ENCODE measurements around the gene EP400. TPM values are rescaled to one million over a fixed set of nuclear protein-coding genes. Genes with fewer than 3 reads are reported as not detected.

The EP400 gene
- total and polyA plus RNA-seq, 2 of the 8 experiments (the other 6 are each of a cell fraction or from before 2014, with no cell fraction given): 13.1 to 69.7 TPM

- Histone ChIP-seq H4K8ac (ENCODE audit: extremely low read depth, insufficient read depth, low read length) (no peak overlapping the region), H2BK15ac (ENCODE audit: low read length) (no peak overlapping the region), H3K4me1 (replicated peaks in 1 of 4; ENCODE audit: control insufficient read depth in 3 of 4, insufficient read depth in 4 of 4, low read length in 3 of 4) (peaks cover 4 to 9% (median 5%) of the 10 kb centered on the region in 4 experiments), H4K5ac (ENCODE audit: insufficient read length, low read depth, low read length) (no peak overlapping the region), H3K4me2 (ENCODE audit: insufficient read depth in 1 of 2, low read depth in 2 of 2, low read length in 2 of 2) (no peak overlapping the region), H2BK20ac (ENCODE audit: low read length) (no peak overlapping the region), H3K27me3 (replicated peaks in 1 of 4; ENCODE audit: control insufficient read depth in 3 of 4, extremely low read depth in 1 of 4, insufficient read depth in 3 of 4, low read length in 3 of 4) (no peaks in the 10 kb centered on the region), H3K23ac (ENCODE audit: insufficient read length) (no peak overlapping the region), H2AFZ (ENCODE audit: low read length) (no peak overlapping the region), H3K14ac (ENCODE audit: insufficient read length) (no peak overlapping the region), H3K4me3 (ENCODE audit: extremely low read depth in 1 of 4, insufficient read depth in 2 of 4, low read depth in 3 of 4, low read length in 4 of 4) (no peak overlapping the region), H3K79me2 (ENCODE audit: control insufficient read depth in 1 of 2, insufficient read depth in 2 of 2, low read length in 2 of 2) (no peaks in the 10 kb centered on the region), H3K23me2 (ENCODE audit: low read depth, low read length) (no peaks in the 10 kb centered on the region), H3K18ac (ENCODE audit: extremely low read depth, low read length) (no peak overlapping the region), H3K4ac (replicated peaks; ENCODE audit: insufficient read length, low read depth, low read length) (no peak overlapping the region), H2BK5ac (ENCODE audit: low read depth, low read length) (no peak overlapping the region), H2AK5ac (ENCODE audit: low read depth, low read length) (no peak overlapping the region), H4K91ac (replicated peaks; ENCODE audit: insufficient read length, low read length) (no peak overlapping the region), H3K79me1 (ENCODE audit: low read depth, low read length) (no peaks in the 10 kb centered on the region), H4K20me1 (replicated peaks in 1 of 2; ENCODE audit: control insufficient read depth in 1 of 2, insufficient read depth in 2 of 2, low read length in 2 of 2) (no peaks in the 10 kb centered on the region), H3K9me3 (ENCODE audit: insufficient read depth in 2 of 2, low read depth in 1 of 2, low read length in 1 of 2) (no peaks in the 10 kb centered on the region), H3K36me3 (ENCODE audit: control insufficient read depth in 2 of 4, insufficient read depth in 4 of 4, low read length in 3 of 4) (peaks cover 4 to 55% (median 17%) of the 10 kb centered on the region in 4 experiments; a peak in 5 of 8 replicates), H2BK120ac (replicated peaks; ENCODE audit: low read depth, low read length) (no peak overlapping the region), H3K56ac (replicated peaks; ENCODE audit: insufficient read length, low read depth, low read length) (no peak overlapping the region), H3K9ac (replicated peaks in 1 of 4; ENCODE audit: extremely low read depth in 1 of 4, low read depth in 3 of 4, low read length in 3 of 4) (no peak overlapping the region), H3K27ac (ENCODE audit: low read depth, low read length) (no peak overlapping the region), H2BK12ac (ENCODE audit: low read depth, low read length) (no peak overlapping the region)
- 97% methylated on average over 3 of the region's 3 CpGs; no CpG with 5 or more reads in 1 of the 2 experiments for WGBS, 2 experiments (ENCODE audit: extremely low coverage in 1 of 2, insufficient coverage in 1 of 2, insufficient read length in 1 of 2, insufficient replicate concordance in 2 of 2, low coverage in 1 of 2, low lambda C conversion rate in 2 of 2, missing lambda C conversion rate in 1 of 2)
- CTCF ChIA-PET (ENCODE audit: partially characterized antibody): interaction anchor here (0.6 to 1.3 kb wide), 2 partner anchors 16 to 438 kb away, joined by 3 read pairs; no protein-coding TSS in a partner anchor
- no peak for DNase-seq (ENCODE audit: low read depth in 1 of 2, low spot score in 2 of 2)
- FAIRE-seq: no peak
- POLR2A ChIA-PET (ENCODE audit: partially characterized antibody): interaction anchor here (0.9 kb wide), 2 partner anchors 31 to 57 kb away, joined by 3 to 4 read pairs; no protein-coding TSS in a partner anchor
- TF ChIP-seq EZH2 (IDR thresholded peaks at IDR 0.05; ENCODE audit: low read depth, low read length, severe bottlenecking) (no peak), BACH1 (IDR thresholded peaks at IDR 0.05; ENCODE audit: low read length) (no peak)
Measured at GRCh38 chr12:131984334-131984733, 34.6 kb downstream of the EP400 start.

Measured in H1 (cell line).